GM18870 (cell line): ENCODE data around the gene FAM120B.
"Not testable (repeated sequence)": the region's sequence is repeated elsewhere in the genome, so short reads cannot be mapped to it uniquely, and the experiment has no call there.

Experiments used
- ATAC-seq: cut with Tn5 transposase; IDR thresholded peaks from one replicate; pipeline ENCODE4 v1.9.1; 2021; ENCODE audit warnings: moderate library complexity; ENCODE audit not compliant: unreplicated experiment

The FAM120B gene, protein sequence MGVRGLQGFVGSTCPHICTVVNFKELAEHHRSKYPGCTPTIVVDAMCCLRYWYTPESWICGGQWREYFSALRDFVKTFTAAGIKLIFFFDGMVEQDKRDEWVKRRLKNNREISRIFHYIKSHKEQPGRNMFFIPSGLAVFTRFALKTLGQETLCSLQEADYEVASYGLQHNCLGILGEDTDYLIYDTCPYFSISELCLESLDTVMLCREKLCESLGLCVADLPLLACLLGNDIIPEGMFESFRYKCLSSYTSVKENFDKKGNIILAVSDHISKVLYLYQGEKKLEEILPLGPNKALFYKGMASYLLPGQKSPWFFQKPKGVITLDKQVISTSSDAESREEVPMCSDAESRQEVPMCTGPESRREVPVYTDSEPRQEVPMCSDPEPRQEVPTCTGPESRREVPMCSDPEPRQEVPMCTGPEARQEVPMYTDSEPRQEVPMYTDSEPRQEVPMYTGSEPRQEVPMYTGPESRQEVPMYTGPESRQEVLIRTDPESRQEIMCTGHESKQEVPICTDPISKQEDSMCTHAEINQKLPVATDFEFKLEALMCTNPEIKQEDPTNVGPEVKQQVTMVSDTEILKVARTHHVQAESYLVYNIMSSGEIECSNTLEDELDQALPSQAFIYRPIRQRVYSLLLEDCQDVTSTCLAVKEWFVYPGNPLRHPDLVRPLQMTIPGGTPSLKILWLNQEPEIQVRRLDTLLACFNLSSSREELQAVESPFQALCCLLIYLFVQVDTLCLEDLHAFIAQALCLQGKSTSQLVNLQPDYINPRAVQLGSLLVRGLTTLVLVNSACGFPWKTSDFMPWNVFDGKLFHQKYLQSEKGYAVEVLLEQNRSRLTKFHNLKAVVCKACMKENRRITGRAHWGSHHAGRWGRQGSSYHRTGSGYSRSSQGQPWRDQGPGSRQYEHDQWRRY

DNA sequence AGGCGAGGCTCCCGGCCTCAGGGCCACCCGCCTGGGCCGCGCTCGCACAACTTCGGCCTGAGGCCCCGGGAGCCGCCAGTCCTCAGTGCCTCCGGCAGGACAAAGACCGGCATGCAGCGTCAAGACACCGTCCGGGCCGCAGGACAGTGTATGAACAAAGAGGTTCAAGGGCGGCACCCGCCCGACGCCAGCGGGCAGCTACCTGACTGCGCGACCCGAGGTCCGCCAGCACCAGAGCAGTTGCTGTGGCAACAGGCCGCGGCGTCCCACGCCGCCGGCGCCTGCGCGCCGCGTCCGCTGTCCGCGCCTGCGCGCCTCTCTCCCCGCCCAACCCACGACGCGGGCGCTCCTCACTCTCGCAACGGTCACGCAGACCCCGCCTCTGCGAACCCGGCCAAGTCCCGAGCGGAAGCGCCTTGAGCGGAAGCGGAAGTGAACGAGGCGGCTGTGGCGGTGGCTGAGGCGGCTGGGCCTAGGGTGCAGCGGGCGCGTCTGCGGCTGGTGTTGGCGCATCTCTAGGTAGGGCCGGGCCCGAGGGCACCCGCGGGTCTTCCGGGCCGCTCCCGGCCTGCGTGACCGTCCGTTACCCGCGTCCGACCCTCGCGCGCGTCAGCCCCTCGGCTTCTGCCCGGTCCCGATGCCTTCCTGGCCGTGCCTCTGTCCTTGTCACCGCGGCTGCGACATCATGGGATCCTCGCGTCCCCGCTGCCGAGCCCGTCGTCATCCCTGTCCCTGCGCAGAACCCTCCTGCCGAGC, at the start of gene FAM120B:
FAM120B (plus strand) TSS at position 435 of the 756 bp plus-strand sequence. CDS start 10,633 bp downstream, outside the sequence.
- peak; percentile 95 for ATAC-seq

DNA sequence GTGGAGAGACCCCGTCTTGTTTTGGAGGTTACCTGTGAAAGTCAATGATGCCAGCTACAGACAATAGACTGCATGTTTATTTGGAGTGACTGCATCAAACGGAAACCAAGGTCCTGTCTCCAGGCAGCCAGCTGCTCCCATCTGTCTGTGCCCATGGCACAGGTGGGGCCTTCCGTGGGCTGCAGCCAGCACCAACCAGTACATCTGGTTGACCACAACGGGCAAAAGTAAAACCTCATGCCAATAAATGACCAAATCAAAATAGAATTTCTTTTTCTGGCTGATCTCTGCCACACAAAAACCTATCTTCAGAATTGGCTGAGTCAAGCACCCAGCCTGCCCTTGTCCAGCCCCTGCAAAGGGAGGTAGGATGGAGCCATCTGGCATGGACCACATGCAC, 49.2 kb upstream of the FAM120B start:
- ATAC-seq, result no peak

DNA sequence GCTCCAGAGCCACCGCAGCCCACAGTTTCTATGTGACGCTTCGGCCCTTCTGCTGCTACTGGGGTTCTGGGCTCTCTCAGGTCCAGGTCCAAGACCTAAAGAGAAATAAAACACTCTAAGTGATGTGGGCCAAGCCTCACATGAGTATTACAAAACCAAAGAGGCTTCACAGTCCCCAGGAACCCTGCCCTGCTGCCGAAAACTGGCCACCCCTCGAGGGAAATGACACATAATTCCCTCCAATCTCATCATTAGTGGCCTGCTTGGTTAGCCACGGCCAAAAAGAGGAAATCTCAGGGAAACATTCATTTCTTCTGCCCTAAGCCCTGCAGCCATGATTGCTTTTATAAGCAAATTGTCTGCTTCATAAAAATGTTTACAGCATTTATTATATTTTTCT, 48.2 kb upstream of the FAM120B start:
- ATAC-seq, result no peak

DNA sequence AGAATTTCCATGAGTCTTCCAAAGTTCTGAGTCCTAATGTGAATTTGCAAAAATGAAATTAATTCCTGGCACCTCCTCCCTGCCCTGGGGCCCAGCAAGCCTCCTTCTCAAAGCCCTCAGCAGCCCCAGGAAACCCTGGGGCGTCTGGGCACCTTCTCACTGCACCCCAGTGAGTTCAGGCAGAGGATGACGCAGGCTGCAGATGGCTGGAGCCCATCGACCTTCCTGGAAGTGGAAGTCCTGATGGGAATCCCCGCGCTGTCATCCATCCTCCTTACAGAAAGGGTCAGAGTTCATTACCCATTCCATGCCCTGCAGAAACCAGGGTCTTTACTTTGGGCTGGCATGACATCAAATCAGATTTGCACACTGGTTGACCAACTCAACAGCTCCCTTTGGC, 47.3 kb upstream of the FAM120B start:
- ATAC-seq, result no peak

DNA sequence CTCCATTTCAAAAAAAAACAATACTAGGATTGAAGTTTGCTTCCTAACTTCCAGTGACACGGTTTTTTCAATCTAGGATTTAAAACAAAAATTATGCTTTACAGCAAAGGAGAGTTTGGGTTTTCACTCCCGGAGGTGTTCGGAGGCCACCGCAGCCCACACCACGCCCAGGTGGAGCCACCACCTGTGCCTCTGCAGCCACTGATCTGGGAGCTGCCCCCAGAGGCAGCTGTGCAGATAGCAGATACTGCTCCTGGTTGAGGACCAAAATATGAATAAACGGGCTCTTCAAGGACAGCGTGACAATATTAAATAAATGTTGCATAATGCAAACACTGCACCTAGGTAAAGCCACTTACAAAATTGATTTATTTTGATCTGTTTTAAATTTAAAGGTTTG, 45.9 kb upstream of the FAM120B start:
- ATAC-seq, result no peak

DNA sequence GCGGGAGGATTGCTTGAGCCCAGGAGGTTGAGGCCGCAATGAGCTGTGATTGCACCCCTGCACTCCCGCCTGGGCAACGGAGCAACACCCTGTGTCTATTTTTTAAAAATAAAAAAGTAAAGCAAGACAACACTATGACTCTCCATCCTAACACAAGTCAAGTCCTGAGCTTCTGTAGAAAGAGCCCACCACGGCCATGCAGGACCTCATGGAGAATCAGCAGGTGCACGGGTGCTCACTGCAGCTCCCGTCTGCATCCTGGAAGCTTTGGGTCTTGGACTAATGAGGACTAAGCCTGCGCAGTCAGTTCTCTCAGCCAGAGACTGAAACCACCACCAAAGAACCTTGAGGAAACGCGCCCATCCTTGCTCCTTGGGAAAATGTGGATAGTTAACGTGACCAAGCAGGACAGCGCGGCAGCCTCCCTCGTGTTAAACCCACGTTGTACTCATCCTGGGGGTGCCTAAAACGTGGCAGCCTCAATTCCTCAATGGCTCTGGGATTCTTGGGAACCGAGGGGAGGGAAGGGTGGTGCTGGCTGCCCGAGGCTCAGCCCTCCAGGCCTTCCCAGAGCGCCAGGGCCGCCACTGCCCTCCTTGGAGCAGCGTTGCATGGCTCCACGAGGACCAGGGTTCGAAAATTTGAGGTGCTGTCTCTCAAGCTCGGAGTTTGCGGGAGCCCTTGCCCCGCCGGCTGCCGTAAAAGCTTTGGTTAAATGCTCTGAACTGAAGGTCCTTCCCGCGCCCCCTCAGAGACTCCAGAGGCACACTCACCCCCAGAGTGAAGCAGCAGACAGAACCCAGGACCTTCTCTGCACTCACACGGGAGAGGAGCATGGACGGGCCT, 44.7 kb upstream of the FAM120B start:
- no peak for ATAC-seq

DNA sequence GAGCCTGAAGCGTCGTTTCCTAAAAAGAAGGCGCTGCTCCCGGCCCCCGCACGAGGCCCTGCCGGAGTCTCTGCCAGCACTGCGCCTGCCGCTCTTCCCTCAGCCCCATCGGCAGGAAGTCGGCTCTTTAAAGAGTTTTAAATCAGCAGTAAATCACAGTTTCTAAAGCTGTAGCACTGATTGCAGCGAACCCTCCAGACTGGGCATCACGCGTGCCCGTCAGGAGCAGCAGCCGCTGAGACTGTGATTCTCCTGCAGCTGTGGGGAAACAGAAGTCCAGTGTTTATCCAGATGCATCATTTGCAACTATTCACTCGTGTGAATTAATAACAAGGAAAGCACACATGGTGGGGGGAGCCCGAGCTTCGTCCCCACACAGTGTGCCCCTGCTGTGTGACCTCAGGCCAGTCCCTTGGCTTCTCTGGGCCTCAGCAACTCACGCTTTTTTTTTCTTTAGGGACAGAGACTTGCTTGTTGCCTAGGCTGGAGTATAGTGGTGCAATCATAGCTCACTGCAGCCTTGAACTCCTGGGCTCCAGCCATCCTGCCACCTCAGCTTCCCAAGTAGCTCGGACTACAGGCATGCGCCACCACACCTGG, 44.0 kb upstream of the FAM120B start:
- ATAC-seq, result no peak

DNA sequence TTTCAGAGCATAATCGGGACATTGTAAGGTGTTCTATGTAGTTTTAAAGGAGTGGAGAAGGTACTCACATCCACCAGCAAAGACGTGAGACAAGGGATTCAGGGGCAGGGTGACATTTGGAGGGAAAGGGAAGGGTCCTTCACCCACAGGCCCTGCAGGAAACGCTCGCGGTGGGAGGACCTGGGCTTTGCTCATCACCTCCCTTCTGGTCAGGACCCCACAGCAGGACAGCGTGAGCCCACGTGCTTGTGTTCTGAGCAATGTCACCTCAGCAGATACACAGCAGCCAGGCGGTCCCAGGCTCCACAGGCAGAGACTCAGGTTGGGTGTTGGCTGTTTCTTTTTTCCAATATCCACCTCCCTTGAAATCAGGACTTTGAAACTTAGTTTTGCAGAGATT, 43.1 kb upstream of the FAM120B start:
- no peak for ATAC-seq

DNA sequence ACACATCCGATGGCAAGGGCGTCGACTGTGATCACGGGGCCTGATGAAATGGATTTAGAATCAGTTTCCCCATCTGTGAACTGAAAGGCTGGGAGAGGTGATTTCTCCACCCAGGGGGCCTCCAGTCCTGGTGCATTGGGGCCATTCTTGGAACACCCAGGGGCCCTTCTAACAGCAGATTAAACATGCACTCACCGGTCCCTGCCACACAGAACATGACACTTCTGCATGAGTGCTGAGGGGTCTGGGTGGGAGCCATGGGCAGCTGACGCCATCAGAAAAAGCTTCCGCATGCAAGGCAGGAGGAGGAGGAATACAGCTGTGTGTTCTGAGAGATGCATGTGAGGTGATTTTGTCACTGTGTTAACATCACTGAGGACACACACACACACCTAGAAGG, 42.5 kb upstream of the FAM120B start:
- no peak for ATAC-seq

DNA sequence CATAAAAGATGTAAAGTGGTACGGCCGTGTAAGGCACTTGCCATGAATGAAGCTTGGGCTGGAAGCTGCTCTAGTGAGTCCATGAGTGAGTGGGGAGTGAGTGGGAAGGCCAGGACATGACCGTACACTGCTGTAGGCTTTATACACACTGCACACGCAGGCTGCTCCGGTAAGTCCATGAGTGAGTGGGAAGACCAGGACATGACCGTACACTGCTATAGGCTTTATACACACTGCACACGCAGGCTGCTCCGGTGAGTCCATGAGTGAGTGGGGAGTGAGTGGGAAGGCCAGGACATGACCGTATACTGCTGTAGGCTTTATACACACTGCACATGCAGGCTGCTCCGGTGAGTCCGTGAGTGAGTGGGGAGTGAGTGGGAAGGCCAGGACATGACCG, 41.9 kb upstream of the FAM120B start:
- not testable (repeated sequence) for ATAC-seq

DNA sequence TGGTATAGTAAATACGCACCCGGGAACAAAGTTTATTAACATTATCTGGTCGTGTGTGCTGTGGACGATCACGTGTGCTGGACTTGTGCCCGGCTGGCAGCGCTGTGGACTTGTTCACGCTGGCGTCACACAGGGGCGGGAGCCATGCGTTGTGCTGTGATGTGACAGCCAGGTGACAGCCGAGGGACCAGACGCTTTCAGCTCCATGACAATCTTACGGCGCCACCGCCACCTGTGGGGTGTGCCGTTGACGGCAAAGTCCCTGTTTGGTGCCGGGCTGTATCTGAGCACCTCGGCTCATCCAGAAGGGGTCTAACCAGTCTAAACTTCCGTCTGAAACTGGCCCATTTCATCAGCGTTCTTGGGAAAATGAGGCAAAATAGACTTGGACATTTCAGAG, 40.9 kb upstream of the FAM120B start:
- no peak for ATAC-seq

DNA sequence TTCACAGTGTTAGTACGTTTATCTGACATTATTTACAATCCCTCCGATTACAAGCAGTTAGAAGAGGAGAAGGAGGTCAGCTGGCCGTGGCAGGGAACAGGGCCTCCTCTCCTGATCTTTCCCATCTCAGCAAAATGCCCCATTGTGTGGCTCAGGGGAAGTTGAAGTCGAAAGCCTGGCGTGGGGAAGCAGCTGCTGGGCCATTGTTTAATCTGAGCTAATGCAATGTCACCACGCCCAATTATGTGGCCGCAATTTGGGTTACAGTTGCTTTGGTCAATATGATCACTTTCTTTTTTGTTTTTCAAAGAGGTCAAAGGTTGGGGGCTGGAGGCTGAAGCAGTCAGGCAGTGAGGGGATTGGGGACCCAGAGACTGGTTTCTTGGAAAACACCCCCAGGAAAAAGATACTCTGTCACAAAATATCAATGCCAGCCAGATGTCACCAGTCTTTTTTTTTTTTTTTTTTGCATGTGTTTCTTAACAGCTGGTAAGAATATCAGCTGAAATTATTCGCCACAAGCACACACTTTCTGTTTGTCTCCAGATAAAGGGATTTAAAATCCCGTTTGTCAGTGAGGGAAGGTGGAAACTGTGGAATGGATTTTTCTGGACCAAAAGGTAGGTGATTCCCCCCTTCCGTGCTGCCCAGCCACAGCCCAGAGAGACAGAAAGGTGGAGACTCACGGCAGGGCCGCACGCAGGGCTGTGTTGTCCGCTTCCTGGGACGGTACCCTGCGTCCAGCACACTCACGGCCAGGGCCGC, 40.3 kb upstream of the FAM120B start:
- no peak for ATAC-seq

DNA sequence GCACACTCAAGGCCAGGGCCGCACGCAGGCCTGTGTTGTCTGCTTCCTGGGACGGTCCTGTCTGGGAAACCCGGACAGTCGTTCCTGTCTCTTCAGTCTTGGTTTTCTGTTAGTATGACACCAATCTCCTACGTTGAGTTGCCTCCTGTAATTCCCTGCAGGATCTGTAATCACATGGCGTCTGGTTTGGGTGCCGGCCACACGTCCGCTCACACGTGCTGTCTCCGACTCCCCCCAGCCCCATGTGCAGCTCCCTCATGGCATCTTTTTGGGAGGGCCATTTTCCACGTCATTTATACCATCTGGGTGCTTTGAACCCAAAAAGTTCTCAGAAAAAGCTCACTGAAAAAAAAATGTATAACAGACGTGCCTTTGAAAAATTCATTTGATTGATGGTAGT, 38.9 kb upstream of the FAM120B start:
- no peak for ATAC-seq

DNA sequence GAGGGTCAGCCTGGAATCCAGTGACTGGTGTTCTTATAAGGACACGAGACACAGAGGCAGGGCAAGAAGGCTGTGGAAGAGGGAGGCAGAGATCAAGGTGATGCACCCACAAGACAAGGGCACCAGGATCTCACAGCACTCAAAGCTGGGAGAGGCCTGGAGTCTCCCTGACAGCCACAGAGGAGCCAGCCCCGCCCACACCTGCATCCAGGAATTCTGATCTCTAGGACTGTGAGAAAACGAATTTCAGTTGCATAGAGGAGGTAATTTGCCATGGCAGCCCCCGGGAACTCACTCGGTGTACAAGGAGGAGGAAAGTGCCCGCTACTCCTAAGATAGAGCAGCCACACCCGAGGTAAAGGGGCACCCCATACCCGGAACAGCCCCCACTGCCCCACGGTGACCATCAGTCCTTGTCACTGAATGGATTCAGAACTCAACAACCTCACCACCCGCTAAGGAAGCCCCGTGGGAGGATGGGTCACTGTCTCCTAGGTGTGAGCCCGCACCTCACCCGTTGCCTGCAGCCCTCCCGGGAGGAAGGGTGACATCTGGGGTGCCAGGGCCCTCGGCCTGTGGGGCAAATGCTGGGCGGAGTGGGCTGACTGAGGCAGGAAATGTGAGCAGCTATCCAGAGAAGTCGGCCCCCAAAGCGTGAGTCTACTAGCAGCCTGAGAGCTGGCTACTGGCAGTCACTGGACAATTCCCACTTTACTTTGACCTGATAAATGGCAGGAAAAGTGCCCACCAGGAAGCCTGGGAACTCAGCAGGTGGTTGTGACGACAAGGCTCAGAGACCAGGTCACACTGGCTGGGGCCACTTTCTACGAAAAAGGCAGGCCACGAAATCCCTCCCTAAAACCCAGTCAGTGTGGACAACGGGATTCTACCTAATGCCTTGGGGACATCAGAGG, 38.1 kb upstream of the FAM120B start:
- no peak for ATAC-seq

DNA sequence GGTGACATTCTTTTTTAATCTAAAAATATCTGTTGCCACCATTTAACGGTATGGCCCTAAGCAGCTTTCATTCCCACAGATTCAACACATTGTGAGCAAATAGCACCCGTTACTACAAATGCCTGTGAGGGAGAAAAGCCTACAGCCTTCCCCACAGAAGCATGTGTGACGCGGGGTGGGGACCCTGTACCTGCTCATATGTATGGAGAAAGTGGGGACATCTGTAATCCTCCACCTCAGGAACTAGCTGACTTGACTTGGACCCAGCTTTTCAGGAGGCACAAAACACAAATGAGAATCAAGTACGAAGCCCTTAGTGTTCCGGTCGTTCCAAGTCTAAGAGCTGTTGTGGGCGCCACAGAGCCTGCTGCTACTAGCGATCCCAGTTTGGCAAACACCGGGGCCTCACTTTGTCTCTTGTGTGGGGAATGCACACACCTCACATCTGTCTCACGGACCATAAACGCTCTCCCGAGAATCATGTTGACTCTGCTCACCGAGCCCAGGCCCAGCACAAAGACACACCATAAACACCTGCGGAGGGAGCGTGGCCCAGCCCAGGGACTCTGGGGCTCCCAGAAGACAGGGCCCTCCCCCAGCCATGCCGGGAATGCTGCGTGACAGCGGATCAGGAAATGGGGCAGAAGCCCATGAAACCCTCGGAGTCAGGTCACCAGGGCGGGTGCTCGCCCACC, 37.3 kb upstream of the FAM120B start:
- no peak for ATAC-seq

DNA sequence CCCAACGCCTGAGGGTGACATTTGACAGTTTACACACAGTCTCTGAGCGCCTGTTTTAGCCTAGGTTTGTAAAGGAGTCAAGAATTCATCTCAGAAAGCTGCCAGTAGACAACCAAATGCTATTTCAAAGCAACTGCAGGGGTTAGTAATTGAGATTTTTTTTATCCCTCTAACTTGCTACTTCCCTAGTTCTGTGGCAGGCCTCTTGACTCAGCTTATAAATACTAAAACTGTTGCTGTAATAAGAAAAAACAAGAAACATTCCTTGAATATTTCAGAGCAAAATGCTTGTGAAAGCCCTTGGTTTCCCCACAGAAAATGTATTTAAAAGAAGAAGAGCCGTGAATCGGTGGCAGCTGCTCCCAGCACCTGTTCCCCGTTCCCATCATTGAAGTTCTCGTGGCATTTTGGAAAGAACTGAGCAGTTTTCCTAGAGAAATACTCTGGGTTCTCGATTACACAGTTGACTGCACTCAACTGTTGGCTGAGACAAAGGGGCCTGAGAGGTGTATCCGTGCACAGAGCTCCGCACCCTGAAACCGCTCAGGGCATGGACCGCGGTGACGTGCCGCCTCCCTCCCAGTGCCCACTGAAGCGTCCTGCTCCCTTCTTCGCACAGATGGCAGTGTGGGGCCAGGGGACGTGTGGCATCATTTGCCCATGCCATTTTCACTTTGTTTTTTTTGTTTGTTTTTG, 36.6 kb upstream of the FAM120B start:
- no peak for ATAC-seq

DNA sequence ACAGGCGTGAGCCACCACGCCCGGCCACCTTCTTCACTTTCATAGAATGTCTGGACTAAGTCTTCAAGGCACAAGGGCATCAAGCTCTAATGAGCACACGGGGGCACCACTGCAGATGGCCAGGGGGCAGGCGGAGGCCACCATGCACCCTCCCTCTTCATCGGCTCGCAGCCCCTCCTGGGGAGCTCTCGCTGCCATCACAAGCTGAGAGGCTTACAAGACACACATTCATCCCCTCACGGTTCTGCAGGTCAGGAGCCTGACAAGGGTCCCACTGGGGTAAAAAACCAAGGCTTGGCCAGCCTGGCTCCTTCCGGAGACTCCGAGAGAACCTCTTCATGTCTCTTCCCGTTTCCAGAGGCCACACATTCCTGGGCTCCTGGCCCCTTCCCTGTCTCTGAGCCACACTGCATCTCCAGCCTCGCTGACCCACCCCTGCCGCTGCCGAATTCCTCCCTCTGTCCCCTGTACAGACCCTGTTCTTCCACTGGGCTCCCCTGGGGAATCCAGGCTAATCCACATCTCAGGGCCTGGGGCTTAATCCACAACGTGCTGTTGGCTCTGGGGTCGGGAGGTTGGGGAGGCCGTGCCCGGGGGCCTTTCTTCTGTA, 35.5 kb upstream of the FAM120B start:
- no peak for ATAC-seq
